GM19324 (cell line): ENCODE results near the gene SLC16A6.
"Not testable (repeated sequence)": the region's sequence is repeated elsewhere in the genome, so short reads cannot be mapped to it uniquely, and the experiment has no call there.

Source experiments
- ATAC-seq: cut with Tn5 transposase; IDR thresholded peaks from one replicate; pipeline ENCODE4 v1.9.1; 2021; ENCODE audit warnings: mild to moderate bottlenecking, moderate library complexity; ENCODE audit not compliant: unreplicated experiment, low FRiP score

The SLC16A6 gene

DNA sequence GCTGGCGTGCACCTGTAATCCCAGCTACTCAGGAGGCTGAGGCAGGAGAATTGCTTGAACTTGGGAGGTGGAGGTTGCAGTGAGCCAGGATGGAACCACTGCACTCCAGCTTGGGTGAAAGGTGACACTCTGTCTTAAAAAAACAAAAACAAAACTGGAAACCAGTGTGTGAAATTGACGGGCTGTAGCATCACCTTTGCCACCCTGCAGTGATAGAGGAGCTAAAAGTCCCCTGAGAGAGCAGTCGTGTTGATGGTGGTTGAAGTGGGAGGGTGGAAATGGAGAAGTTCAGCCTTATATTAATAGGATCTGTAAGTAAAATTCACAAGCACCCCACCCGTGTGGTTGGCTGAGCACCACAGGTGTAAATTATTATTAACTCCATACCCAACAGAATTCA is 65.9 kb downstream of the SLC16A6 start:
- peak; percentile 60 for ATAC-seq

DNA sequence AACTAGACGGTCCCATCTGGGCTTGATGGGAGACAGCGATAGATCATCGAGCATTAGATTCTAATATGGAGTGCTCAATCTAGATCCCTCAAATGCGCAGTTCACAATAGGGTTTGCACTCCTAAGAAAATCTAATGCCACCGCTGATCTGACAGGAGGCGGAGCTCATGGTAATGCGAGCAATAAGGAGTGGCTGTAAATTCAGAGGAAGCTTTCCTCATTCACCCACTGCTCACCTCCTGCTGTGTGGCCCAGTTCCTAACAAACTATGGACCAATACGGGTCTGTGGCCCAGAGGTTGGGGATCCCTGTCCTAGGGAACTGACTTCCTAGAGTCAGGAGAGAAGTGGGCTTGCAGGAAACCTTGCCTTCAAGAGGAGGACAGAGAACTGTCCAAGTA is 68.3 kb downstream of the SLC16A6 start:
- ATAC-seq: no peak

DNA sequence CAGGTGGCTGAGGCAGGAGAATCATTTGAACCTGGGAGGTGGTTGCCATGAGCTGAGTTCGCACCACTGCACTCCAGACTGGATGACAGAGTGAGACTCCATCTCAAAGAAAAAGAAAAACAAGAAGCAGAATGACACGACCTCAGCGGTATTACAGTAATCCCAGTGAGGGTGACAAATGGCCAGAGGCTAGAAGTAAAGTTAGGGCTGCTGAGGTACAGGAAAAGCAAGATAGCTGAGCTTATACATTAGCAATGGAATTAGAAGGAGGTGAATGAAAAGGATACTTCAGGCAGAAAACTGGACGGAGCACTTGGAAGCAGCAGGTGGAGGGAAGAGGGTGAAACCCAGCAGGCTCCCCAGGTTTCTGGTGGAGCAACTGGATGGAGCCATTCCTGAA is 69.1 kb downstream of the SLC16A6 start:
- no peak for ATAC-seq

DNA sequence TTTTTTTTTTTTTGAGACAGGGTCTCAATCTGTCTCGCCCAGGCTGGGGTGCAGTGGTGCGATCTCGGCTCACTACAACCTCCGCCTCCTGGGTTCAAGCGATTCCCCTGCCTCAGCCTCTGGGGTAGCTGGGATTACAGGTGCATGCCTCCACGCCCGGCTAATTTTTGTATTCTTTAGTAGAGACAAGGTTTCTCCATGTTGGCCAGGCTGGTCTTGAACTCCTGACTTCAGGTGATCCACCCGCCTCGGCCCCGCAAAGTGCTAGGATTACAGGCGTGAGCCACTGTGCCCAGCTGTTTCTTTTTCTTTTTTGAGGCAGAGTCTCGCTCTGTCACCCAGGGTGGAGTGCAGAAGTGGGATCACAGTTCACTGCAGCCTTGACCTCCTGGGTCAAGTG is 70.1 kb downstream of the SLC16A6 start:
- not testable (repeated sequence) for ATAC-seq

DNA sequence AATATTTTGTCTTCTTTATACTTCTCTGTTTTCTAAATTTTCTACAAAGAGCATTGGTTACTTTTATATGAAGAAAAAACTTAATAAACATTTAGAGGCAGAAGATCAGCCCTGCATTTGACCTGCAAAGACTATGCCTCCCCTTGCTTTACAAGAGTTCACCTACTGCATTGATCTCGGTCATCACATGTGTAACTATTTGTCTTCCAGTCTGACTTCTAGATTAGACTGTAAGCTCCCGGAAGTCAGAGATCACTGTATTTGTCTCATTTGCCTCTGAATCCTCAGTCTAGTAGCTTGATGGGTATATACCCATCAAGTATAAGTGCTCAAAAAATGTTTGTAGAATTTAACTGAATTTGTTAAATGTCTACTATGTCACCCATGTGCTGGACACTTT is 70.7 kb downstream of the SLC16A6 start:
- not testable (repeated sequence) for ATAC-seq

DNA sequence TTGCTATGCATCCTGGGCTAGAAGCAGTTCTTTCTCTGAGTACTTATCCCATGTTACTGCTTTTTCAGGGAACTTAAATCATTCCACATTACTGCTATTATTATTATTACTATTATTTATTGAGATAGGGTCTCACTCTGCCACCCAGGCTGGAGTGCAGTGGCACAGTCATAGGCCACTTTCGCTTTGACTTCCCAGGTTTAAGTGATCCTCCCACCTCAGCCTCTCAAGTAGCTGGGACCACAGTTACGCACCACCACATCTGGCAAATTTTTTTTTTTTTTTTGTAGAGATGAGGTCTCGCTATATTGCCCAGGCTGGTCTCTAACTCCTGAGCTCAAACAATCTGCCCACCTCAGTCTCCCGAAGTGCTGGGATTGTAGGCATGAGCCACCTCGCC is 71.5 kb downstream of the SLC16A6 start:
- ATAC-seq: not testable (repeated sequence)
